Stimulated activated CD8-positive, alpha-beta memory T cell treated with anti-CD3 and anti-CD28 coated beads, Interleukin-4, amount 100 ng/mL, for 24 hours (primary cell): Measurements from ENCODE around the gene SEC11A.
A peak's percentile ranks its signal among the peaks of the same experiment; 100 is the strongest.
"Not testable (repeated sequence)": the region's sequence is repeated elsewhere in the genome, so short reads cannot be mapped to it uniquely, and the experiment has no call there.

Experiments
- DNase-seq: peaks from one replicate; pipeline ENCODE4 v3.0.0-alpha.2; 2020; ENCODE audit warnings: low read depth

SEC11A gene

DNA sequence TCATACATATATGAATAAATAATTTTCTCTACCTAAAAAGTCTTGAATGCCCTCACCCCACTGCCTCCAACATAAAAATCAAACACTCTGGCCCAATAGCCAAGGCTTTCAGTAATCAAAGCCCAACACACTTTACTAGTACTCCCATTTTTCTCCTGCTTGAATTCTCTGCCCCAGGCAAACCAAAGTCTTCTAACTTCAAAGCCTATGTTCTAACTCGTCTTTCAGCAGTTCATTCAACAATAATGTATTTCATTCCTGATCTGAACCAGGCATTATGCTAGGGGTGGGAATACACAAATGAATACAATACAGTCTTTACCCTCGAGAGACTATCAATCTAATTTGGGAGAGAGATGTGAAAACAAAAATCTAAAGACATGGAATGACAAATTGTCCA lies 21.1 kb upstream of the SEC11A start:
- DNase-seq = no peak

GRCh38 chr15:84736375-84736774 lies 20.4 kb upstream of the SEC11A start:
- peak; percentile 42 for DNase-seq

DNA sequence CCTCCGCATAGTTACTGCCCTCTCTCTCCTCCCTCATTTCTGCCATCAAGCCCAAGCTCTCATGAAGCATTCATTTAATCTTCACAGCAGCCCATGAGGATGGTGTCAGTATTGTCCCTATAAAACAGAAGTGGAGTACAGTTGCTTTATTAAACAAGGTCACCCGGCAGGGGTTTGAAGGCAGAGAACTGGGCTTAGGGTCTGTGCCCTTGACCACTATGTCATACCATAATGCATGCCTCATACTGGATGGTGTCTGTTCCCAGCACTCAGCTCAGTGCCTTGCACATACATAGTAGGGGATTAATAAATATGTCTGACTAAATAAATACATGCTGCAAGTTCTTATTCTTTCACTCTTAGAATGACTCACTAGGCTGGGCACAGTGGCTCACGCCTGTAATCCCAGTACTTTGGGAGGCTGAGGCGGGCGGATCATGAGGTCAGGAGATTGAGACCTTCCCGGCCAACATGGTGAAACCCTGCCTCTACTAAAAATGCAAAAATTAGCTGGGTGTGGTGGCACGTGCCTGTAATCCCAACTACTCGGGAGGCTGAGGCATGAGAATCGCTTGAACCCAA lies 19.6 kb upstream of the SEC11A start:
- DNase-seq = not testable (repeated sequence)

DNA sequence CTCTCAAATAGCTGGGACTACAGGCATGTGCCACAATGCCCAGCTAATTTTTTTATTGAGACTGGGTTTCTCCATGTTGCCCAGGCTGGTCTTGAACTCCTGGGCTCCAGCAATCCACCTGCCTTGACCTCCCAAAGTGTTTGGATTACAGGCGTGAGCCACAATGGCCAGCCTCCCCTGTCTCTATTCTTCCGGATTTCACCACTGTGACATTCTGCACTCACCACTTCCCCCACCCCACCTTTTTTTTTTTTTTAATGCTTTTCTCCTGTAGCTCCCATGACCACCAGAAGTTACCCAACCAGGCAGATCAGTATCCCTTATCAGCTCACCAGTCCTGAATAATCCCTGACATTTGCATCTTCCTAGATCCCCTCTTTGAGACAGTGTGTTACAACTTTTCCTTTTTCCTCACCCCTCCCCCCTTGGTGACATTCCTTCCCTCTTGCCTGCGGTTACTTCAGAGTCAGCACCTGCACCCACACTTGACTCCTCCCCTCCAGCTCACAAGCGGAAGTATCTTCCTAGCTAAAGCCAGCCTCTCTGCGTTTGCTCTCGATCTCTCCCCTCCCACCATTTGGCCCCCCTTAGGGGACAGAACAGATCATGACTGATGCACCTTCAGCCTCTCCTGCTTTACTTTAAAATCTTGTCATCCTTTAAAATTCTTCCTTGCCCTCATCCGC lies 19.0 kb upstream of the SEC11A start:
- DNase-seq = peak; percentile 45

- DNase-seq = no peak
These were observed 15.8 kb upstream of the SEC11A start for GRCh38 chr15:84731774-84732173.

DNA sequence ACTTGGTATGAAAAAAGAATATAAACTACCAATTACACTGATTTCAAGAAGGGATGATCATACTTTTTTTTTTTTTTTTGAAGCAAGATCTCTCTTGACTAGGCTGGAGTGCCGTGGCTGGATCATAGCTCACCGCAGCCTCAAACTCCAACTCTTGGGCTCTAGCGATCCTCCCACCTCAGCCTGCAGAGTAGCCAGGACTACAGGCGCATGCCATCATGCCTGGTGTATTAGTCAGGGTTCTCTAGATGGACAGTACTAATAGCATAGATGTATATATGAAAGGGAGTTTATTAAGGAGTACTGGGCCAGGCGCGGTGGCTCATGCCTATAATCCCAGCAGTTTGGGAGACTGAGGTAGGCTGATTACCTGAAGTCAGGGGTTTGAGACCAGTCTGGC lies 11.5 kb upstream of the SEC11A start:
- DNase-seq = no peak

- DNase-seq = no peak
These were observed 9.1 kb upstream of the SEC11A start for GRCh38 chr15:84725001-84725491.

DNA sequence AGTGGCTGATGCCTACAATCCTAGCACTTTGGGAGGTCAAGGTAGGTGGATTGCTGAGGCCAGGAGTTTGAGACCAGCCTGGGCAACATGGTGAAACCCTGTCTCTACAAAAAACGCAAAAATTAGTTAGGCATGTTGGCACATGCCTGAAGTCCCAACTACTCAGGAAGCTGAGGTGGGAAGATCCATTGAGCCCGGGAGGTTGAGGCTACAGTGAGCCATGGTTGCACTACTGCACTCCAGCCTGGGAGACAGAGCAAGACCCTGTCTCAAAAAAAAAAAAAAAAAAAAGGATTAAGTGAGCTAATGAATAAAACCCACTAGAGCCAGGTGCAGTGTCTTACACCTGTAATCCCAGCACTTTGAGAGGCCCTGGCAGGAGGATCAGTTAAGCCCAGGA lies 6.7 kb upstream of the SEC11A start:
- DNase-seq = no peak

DNA sequence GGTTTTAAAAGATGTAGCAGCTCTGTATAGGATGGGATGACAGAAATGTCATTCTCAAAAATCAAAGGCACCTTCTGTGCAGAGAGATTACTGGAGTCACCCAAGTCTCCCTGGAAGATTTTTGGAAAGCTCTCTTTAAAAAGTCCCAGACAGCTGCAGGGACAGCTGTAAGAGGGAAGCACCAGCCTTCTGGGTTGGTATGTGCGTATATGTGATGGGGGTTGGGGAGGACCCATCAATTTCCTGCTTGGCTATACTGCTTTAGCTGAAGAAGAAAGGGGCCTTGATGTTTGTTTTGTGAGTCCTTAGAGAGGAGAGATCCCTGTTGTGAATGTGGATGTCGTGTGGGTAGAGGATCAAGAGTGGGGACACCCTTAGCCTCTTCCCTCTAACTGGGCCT lies 5.4 kb upstream of the SEC11A start:
- DNase-seq = no peak

- no peak for DNase-seq
These were observed 401 bp downstream of the SEC11A start for GRCh38 chr15:84715441-84716035.

DNA sequence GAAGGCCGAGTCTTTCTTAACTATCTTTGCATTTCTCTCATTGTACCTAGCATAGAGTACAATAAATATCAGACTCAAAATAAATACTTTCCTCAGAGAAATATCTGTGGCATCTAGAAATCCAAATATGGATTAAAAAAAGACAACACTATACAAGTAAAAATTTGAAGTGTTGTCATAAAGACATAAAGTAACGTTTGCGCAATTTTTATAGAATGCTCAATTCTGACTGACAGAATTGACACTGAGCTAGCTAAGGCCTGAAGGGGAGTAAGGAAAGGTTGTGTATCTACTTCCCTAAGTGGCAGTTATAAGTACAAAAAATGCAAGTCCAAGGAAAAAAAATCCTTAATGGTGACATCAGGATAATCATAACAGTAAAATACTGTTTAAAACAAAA lies 1.1 kb downstream of the SEC11A start:
- DNase-seq = no peak

- DNase-seq = no peak
These were observed 1.6 kb downstream of the SEC11A start for GRCh38 chr15:84714372-84714771.

GRCh38 chr15:84703808-84704207 lies 12.1 kb downstream of the SEC11A start:
- DNase-seq = no peak

DNA sequence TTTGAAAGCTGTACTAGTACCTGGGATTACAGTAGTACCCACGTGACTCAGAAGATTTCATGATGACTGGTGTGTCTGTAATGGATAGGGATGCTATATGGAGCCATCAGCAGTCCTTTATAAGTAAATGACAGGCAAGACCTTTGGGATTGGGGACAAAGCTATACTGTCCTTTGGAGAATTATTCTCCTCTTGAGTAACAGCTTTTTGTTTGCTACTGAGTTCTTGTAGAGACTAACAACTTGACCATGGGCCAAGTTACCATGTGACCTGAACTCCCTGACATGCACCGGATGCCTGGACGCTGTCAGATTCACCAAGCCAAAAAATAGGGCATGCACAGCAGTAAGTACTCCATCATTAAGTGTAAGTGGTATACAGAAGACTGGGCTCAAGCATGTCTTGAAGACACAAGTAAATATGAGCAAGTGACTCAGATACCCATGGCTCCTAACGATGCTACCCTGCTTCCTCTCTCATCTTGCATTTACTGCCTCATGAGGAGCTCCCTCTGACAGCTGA lies 12.9 kb downstream of the SEC11A start:
- DNase-seq = no peak

DNA sequence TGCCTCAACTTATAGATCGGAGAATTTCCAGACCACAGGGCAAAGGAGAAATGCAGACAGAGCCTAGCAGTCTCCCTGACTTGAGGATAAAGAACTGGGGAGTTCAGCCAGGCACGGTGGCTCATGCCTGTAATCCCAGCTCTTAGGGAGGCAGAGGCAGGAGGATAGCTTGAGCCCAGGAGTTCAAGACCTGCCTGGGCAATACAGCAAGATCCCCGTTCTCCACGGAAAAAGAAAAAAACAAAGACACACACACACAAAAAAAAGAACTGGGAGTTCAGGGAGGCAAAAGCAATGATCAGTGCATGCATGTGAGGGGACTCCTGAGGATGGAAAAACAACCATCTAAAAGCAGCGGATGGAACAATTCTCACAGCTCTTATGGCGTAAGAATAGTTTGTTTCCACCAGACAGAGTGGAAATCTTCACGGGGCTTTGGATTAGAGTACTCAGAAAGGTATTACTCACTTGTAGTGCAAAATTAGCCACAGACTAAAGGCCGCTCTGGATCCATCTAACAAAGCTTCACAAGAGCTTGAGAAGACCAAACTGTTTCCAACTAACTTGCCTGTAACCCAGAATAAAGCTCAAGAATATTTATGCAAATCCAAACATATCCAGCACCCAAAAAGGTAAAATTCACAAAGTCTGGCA lies 16.3 kb downstream of the SEC11A start:
- no peak for DNase-seq

DNA sequence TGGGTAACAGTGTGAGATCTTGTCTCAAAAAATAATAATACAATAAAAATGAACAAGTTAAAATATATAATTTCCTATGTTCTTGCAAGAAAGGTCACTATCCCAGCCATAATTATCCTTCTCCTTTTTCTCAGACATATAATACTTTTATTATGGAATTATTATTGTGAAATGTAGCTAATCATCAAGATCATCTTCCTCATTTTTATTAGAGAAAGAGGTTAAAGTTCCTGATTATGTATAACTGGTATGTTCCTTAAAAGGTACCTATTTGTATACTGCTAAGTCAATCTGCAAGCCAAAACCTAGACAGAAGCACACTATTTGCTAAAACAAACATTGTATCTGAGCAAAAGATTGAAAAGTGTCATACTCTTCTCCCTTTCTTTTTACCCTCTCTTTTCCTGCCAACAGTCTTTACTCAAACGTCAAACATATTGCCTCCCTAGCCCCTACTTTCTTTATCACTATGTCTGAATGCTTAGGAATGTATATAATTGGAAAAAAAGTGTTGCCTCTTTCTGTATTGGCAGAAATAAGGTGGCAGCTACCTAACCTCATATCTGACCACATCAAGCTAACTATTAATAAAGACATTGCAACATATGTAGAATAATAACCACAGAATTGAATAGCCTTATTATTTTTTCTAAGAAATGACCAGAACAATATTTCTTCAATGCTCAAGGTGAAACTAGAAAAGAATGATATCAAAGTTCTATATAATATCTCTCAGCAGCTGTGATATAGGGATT lies 18.5 kb downstream of the SEC11A start:
- DNase-seq = no peak

GRCh38 chr15:84696757-84697156 lies 19.2 kb downstream of the SEC11A start:
- DNase-seq = no peak

GRCh38 chr15:84690342-84690741 lies 25.6 kb downstream of the SEC11A start:
- DNase-seq = no peak

DNA sequence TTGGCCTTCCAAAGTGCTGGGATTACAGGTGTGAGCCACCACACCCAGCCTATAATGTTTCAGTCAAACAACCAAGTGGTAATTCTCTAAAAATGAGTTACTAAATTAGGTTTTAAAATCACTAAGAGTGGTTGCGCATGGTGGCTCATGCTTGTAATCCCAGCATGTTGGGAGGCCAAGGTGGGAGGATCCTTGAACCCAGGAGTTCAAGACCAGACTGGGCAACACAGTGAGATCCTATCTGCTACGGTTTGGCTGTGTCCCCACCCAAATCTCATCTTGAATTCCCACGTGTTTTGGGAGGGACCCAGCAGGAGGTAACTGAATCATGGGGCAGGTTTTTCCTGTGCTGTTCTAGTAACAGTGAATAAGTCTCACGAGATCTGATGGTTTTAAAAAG lies 26.1 kb downstream of the SEC11A start:
- DNase-seq = no peak

DNA sequence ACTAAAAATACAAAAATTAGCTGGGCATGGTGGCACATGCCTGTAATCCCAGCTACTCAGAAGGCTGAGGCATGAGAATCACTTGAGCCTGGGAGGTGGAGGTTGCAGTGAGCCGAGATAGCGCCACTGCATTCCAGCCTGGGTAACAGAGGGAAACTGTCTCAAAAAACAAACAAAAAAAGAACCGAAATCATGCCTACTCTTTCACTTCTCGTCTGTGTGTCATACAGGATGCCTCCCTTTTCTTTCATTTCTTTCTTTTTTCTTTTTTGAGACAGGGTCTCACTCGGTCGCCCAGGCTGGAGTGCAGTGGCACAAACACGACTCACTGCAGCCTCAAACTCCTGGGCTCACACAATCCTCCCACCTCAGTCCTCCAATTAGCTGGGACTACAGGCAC lies 29.5 kb downstream of the SEC11A start:
- not testable (repeated sequence) for DNase-seq

DNA sequence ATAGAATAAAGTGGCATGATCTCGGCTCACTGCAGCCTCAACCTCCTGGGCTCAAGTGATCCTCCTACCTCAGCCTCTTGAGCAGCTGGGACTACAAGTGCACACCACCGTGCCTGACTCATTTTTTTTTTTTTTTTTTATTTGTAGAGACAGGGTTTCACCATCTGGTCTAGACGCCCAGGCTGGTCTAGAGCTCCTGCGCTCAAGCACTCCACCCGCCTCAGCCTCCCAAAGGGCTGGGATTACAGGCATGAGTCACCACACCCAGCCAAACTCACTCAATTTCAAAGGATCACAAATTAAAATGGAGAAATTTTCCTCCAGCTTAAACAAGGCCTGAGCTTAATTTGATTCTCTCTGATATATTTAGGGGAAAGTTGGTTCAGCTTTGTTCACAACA lies 30.6 kb downstream of the SEC11A start:
- DNase-seq = no peak

DNA sequence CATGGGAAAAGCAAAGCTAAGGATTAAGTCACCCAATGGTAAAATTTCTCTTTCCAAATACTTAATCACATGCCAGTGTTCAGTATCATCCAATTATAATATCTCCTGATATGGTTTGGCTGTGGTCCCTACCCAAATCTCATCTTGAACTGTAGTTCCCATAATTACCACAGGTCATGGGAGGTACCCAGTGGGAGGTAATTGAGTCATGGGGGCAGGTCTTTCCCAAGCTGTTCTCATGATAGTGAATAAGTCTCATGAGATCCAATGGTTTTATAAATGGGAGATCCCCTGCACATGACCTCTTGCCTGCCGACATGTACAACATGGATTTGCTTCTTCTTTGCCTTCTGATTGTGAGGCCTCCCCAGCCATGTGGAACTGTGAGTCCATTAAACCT lies 31.8 kb downstream of the SEC11A start:
- no peak for DNase-seq
